HG02798 (cell line): ENCODE results near the gene ELAVL1.
A peak's percentile ranks its signal among the peaks of the same experiment; 100 is the strongest.
"Not testable (repeated sequence)": the region's sequence is repeated elsewhere in the genome, so short reads cannot be mapped to it uniquely, and the experiment has no call there.

Experiments
- ATAC-seq: cut with Tn5 transposase; IDR thresholded peaks from one replicate; pipeline ENCODE4 v1.9.1; 2021; ENCODE audit warnings: mild to moderate bottlenecking; ENCODE audit not compliant: unreplicated experiment, poor library complexity

Gene ELAVL1

GRCh38 chr19:7971553-7972520, 33.6 kb downstream of the ELAVL1 start:
- ATAC-seq = no peak

GRCh38 chr19:7970716-7971448, 34.6 kb downstream of the ELAVL1 start:
- no peak for ATAC-seq

- ATAC-seq = no peak
These were observed 35.9 kb downstream of the ELAVL1 start for GRCh38 chr19:7969555-7969939.

GRCh38 chr19:7968796-7969554, 36.5 kb downstream of the ELAVL1 start:
- no peak for ATAC-seq

GRCh38 chr19:7968008-7968795, 37.2 kb downstream of the ELAVL1 start:
- ATAC-seq = no peak

GRCh38 chr19:7965921-7966665, 39.3 kb downstream of the ELAVL1 start:
- ATAC-seq = no peak

- ATAC-seq = no peak
These were observed 40.1 kb downstream of the ELAVL1 start for GRCh38 chr19:7965259-7965841.

- no peak for ATAC-seq
These were observed 41.9 kb downstream of the ELAVL1 start for GRCh38 chr19:7963566-7963965.

- no peak for ATAC-seq
These were observed 42.7 kb downstream of the ELAVL1 start for GRCh38 chr19:7962644-7963268.

- no peak for ATAC-seq
These were observed 43.4 kb downstream of the ELAVL1 start for GRCh38 chr19:7961920-7962626.

GRCh38 chr19:7961082-7961481, 44.4 kb downstream of the ELAVL1 start:
- not testable (repeated sequence) for ATAC-seq

- no peak for ATAC-seq
These were observed 46.2 kb downstream of the ELAVL1 start for GRCh38 chr19:7959211-7959610.

GRCh38 chr19:7955696-7956095, 49.7 kb downstream of the ELAVL1 start:
- no peak for ATAC-seq

- no peak for ATAC-seq
These were observed 51.9 kb downstream of the ELAVL1 start for GRCh38 chr19:7953576-7953975.

- ATAC-seq = no peak
These were observed 52.4 kb downstream of the ELAVL1 start for GRCh38 chr19:7953060-7953459.

- no peak for ATAC-seq
These were observed 57.5 kb downstream of the ELAVL1 start for GRCh38 chr19:7947939-7948338.

- peak; percentile 21 for ATAC-seq
These were observed 61.2 kb downstream of the ELAVL1 start for GRCh38 chr19:7944177-7944761.
